T-helper 2 cell (primary cell): ENCODE data around the gene GON7.
A peak's percentile ranks its signal among the peaks of the same experiment; 100 is the strongest.
"Not testable (repeated sequence)": the region's sequence is repeated elsewhere in the genome, so short reads cannot be mapped to it uniquely, and the experiment has no call there.

Experiments used
- DNase-seq, 5 experiments: peaks; one replicate each; pipeline versions ENCODE4 v3.0.0 to v3.0.0-alpha.2; 2012 to 2022
- total RNA-seq, 2 donors: gene quantifications; one replicate each; lab custom pipeline; 2026; lab: John Stamatoyannopoulos, UW

GON7 gene, protein sequence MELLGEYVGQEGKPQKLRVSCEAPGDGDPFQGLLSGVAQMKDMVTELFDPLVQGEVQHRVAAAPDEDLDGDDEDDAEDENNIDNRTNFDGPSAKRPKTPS
- total RNA-seq, result 2.8 to 8.8 reads per million in 2 donors

GRCh38 chr14:93206793-93207467 lies at the start of gene GON7, which contains the start of gene UBR7:
GON7 (minus strand) TSS chr14:93207065; CDS start chr14:93207037, 28 bp downstream.
UBR7 (plus strand) TSS chr14:93207256; CDS start chr14:93207292, 36 bp downstream.
- DNase-seq, result peak; percentile 74 to 94 (median 82)

DNA sequence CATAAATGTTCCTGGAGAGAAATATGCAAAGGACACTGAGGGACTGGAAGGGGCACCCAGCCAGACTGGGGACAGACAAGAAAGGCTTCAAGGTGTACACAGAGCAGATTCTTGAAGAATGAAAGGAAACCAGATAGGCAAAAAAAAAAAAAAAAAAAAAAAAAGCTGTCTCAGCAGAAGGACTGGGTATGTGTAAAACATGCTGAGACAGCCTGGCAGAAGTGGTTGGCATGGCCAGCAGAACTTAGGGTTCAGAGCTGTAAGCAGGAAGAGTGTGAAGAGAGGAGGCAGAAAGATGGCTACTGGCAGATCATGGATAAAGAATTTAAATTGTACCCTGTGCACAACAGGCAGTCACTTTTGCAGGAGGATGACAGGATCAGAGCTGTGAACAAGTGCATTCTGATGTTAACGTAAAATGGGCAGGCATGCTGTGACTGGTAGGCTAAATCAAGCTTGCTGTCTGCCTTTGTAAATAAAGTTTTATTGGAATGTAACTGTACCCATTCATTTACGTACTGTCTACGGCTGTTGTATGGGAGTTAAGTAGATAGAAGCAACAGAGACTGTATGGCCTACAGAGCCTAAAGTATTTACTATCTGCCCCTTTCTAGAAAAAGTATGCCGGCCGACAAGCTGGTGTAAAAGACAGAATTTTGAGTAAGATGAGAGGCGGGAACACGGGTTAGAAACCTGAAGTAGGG lies 42.4 kb upstream of the GON7 start:
- DNase-seq, result peak in 1 of 5 experiments; percentile 43

GRCh38 chr14:93246534-93246933 lies 39.7 kb upstream of the GON7 start:
- no peak for DNase-seq

GRCh38 chr14:93245764-93246420 lies 39.0 kb upstream of the GON7 start:
- no peak for DNase-seq

GRCh38 chr14:93240678-93241000 lies 33.8 kb upstream of the GON7 start:
- DNase-seq, result no peak

GRCh38 chr14:93239869-93240677 lies 33.2 kb upstream of the GON7 start:
- peak in 1 of 5 experiments; percentile 16 for DNase-seq

DNA sequence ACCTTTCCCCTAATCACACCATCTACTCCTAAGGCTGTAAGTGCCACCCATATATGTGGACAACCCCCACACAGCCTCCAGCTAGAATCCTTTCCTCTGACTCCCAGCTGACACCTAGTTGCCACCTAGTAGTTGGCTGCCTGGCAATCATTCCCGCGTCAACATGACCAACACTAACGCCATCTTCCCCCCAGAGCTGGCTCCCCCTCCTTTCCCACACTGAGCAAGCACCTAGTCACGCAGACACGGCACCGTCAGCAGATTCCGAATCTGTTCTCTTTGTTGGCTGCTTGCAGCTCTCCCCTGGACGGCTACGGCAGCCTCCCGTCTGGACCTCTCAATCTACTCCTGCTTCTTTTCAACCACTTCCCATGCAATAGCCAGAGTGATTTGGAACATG lies 27.9 kb upstream of the GON7 start:
- no peak for DNase-seq

GRCh38 chr14:93233078-93233477 lies 26.2 kb upstream of the GON7 start:
- not testable (repeated sequence) for DNase-seq

DNA sequence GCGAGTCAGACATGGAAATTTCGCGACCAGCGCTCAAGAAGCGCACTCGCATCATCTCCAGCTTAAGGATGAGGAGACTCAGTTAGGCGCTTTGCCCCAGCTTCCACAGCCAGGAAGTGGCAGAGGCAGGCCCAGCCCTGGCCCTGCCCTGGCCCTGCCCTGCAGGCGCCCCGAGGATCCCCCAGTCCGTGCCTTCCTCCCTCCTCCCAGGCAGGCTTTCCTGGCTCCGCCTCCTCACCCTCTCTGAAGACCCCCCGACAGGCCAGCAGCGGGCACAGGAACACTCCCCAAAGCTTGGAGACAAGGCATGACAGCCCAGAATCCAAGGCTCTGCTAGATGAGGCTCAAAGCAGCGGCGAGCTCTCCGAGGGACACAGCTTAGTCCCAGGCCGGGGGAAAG lies 25.3 kb upstream of the GON7 start:
- DNase-seq, result no peak

GRCh38 chr14:93231129-93231979 lies 24.5 kb upstream of the GON7 start:
- peak in 1 of 5 experiments; percentile 19 for DNase-seq

DNA sequence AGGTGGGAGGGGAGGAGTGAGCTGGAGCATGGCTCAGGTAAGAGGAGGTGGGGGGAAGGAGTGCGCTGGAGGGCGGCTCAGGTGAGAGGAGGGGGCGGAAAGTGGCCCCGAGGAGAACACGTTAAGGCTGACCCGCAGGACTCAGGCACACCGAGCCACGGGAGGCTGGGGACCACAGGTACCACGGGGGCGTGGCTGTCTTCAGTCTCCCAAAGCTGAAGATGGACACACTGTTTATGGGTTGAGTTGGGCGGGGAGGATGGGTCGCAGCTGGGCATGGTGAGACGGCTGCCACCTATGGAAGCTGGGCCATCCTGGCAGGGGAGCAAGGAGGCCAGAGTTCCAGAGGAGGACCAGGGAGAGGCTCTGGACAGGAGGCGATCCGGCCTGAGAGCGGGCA lies 23.7 kb upstream of the GON7 start:
- DNase-seq, result no peak

DNA sequence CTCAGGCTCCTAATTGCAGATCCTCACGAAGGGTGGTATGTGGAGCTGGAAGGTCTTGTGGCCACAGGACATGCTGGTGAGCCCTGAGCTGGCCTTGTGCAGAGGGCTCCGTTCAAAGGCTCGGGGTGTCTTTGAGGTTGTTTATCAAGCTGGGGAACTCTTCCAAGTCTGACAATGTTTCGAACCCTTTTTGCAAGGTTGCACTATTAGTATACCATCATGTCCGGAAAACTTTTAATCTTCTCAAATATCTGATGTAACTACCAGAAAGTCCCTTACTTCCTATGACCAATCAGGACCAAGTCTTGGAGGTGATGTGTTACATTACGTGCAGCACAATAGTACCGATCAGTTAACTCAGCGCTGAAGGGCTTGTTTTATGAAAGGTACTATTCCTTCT lies 21.7 kb upstream of the GON7 start:
- DNase-seq, result no peak

DNA sequence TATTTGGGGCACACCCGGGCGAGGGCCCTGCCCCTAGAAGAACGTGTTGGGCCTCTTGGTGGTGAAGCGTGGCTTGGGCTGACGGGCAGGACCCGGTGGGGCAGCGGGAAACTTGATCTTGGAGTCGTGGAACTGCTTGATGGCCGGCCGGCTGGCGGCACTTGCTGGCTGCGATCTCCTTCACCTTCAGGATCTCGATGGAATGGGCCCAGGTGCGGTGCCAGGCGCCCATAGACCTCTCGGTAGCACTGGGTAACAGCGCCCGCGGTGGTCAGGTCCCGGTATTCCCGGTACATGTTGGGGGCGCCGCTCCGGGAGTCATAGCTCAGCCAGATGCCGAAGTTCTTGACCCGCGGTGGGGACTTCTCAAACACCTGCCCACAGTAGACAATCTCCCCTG lies 16.7 kb upstream of the GON7 start:
- no peak for DNase-seq

GRCh38 chr14:93220509-93220908 lies 13.6 kb upstream of the GON7 start:
- DNase-seq, result peak in 1 of 5 experiments; percentile 13

DNA sequence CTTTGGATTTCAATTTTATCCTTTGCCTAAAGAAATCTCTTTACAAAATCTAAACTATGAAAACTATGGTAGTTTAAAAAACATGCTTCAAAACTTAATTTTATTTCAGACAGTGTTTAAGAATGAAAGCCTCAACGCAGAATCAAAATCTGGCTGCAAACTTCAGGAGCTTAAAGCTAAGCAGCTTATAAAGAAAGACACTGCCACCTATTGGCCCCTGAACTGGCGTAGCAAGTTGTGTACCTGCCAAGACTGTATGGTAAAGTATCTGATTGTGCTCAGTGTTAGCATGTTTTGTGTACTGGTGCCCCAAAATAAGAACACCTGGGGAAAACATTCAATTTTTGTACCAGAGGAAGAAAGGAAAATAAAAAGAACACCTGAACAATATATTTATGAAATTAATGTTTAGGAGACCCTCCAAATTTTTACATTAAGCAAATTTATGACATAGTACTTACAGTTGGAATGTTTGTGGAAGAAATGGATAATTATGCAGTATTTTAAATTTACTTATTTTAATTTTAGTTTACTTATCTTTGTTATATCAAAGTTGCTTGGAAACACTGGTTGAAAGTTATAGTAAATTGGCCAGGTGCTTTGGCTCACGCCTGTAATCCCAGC lies 12.3 kb upstream of the GON7 start:
- DNase-seq, result peak in 3 of 5 experiments; percentile 23 to 79 (median 31)

DNA sequence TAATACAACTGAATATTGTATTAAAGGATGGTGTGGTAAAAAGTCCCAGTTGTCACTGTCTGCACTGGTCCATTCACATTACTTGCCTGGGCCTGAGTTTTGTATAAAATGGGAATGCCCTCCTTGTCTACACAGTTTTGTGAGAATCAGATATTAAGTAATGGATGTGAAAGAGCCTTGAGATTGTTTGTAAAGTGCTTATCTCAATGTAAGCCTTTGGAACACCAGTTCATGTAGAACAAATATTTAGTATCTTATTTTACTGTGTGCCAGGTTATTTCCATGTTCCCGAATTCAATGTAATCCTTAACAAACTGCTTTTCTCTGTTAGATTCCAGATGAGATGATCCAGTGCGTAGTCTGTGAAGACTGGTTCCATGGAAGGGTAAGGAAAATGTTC lies 7.7 kb upstream of the GON7 start:
- no peak for DNase-seq

DNA sequence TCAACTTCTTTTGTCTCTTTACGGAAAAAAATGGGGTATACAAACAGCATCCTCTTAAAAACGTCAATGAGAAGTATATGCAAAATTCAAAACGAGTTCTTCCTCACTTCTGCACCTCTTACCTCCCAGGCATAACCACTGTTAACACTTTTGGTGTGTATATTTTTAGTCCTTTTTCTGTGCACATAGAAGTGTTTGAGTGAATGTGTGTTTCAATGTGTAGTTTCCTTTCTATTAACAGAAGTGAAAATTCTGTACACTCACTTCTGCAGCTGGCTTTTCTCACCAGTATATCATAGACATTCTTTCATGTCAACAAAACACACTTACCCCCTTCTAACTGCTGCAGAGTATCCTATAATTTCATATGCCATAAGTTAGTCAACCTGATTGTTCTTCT lies 5.6 kb upstream of the GON7 start:
- no peak for DNase-seq

DNA sequence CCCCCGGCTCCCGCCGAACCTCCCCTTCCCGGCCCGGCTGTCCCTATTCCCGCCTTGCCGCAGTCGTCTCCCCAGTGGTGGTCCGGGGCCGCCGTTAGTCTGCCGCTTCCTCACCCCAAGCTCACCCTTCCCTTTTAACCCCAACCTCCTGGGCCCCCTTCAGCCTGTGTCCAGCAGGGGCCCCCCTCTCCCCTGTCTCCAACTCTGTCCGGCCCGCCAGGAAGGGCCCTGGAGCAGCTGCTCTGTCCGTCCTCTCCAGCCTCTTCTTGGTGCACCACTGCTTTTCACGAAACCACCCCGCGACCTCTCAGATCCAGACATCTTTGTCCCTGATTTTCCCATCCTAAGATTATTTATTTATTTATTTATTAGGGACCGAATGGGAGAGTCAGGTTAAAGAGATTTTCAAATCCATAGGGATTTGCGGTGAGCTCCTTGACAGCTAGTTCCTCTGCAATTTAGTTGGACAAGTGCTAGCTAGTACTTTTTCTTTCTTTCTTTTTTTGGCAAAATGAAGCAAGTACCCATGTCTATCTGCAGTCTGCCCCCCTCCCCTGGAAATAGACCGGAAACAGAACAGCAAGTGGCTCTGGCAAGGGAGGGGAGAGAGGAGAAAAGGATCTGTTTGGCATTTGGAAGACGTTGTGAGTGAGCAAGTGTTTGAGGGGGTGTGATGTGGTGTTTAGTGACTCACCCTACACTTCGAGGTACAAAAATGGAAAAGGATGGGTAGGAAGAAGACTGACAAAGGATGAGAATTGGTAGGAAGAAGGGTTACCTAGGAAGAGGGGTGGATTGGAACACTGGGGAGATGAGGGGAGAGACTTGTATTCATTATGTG lies 823 bp upstream of the GON7 start:
- DNase-seq, result peak in 1 of 5 experiments; percentile 57

GRCh38 chr14:93201155-93201704 lies 5.6 kb downstream of the GON7 start:
- no peak for DNase-seq

DNA sequence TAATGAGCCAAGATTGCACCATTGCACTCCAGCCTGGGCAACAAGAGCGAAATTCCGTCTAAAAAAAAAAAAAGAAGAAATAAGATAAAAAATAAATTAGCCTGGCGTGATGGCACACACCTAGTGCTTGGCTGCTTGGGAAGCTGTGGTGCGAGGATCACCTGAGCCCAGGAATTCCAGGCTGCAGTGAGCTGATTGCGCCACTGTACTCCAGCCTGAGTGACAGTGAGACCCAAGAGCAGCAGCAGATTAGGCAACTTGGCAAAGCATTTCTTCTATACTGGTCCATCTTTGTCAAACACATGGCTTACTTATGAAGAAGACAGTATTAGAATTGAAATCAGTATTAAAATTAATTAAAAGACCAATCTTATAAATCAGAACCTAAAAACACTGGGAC lies 6.3 kb downstream of the GON7 start:
- DNase-seq, result no peak
